WTC11 (cell line): ENCODE measurements around the gene EXOC6. TPM values are rescaled to one million over a fixed set of nuclear protein-coding genes. Genes with fewer than 3 reads are reported as not detected.

Experiments
- ATAC-seq: fragments of 200-7000 bp; cut with Tn5 transposase; 2 replicates; pipeline ENCODE4 v1.10.0; 2021; ENCODE audit warnings: mild to moderate bottlenecking, moderate library complexity
- CTCF ChIA-PET: fragments of 300-600 bp; sonication (Branson Sonifier 250); formaldehyde crosslinking; loops from one replicate; lab custom pipeline; 2021; ENCODE audit warnings: antibody characterized with exemption; lab: Charles Lee
- POLR2A ChIA-PET: fragments of 350-600 bp; sonication (Branson Sonifier 250); formaldehyde crosslinking; loops from one replicate; lab custom pipeline; 2021; ENCODE audit warnings: antibody characterized with exemption; lab: Charles Lee
- DNase-seq: peaks from one replicate; pipeline ENCODE4 v3.0.0; 2021; ENCODE audit warnings: low spot score
- H3K27ac Mint-ChIP-seq: 2 replicates; pipeline ENCODE4 v1.8.0; 2021; ENCODE audit warnings: mixed read lengths
- H3K27me3 Mint-ChIP-seq: 2 replicates; pipeline ENCODE4 v1.8.0; 2021; ENCODE audit warnings: low read depth, mild to moderate bottlenecking, moderate library complexity, mixed read lengths
- H3K36me3 Mint-ChIP-seq: 2 replicates; pipeline ENCODE4 v1.8.0; 2021; ENCODE audit warnings: mixed read lengths
- H3K4me1 Mint-ChIP-seq: 2 replicates; pipeline ENCODE4 v1.8.0; 2022; ENCODE audit warnings: mixed read lengths
- H3K4me3 Mint-ChIP-seq: 2 replicates; pipeline ENCODE4 v1.8.0; 2021; ENCODE audit warnings: mild to moderate bottlenecking, moderate library complexity, mixed read lengths
- H3K9me3 Mint-ChIP-seq: 2 replicates; pipeline ENCODE4 v1.8.0; 2021; ENCODE audit warnings: mixed read lengths
- ETV6 ChIP-seq: sonication (generic); formaldehyde crosslinking; IDR thresholded peaks from 2 replicates; pipeline ENCODE4 v1.8.1; 2022; ENCODE audit warnings: mild to moderate bottlenecking, missing genetic modification reagents
- JAZF1 ChIP-seq: fragments of 250-450 bp; sonication (Bioruptor Pico); IDR thresholded peaks from 2 replicates; pipeline ENCODE4 v1.9.0; 2021; ENCODE audit warnings: moderate library complexity, mild to moderate bottlenecking, inconsistent platforms
- MYBL2 ChIP-seq: sonication (generic); formaldehyde crosslinking; IDR thresholded peaks from 2 replicates; pipeline ENCODE4 v1.8.1; 2023; ENCODE audit warnings: mild to moderate bottlenecking, moderate library complexity, missing genetic modification reagents
- NR1H2 ChIP-seq: sonication (generic); formaldehyde crosslinking; IDR thresholded peaks from 2 replicates; pipeline ENCODE4 v1.9.0; 2021; ENCODE audit warnings: mild to moderate bottlenecking, moderate library complexity, missing genetic modification reagents
- NR3C1 ChIP-seq: sonication (generic); formaldehyde crosslinking; conservative IDR thresholded peaks from 2 replicates; pipeline ENCODE4 v1.8.1; 2023; ENCODE audit warnings: low read depth, mild to moderate bottlenecking, missing genetic modification reagents
- OVOL2 ChIP-seq: fragments of 250-450 bp; sonication (Bioruptor Pico); IDR thresholded peaks from 2 replicates; pipeline ENCODE4 v1.9.0; 2021; ENCODE audit warnings: mild to moderate bottlenecking, borderline replicate concordance
- SMAD4 ChIP-seq: sonication (generic); formaldehyde crosslinking; IDR thresholded peaks from 2 replicates; pipeline ENCODE4 v1.8.0; 2022; ENCODE audit warnings: mild to moderate bottlenecking, missing genetic modification reagents
- TEAD1 ChIP-seq: sonication (generic); formaldehyde crosslinking; IDR thresholded peaks from 2 replicates; pipeline ENCODE4 v1.8.0; 2022; ENCODE audit warnings: mild to moderate bottlenecking, missing genetic modification reagents
- TEAD4 ChIP-seq: sonication (generic); formaldehyde crosslinking; IDR thresholded peaks from 2 replicates; pipeline ENCODE4 v1.8.0; 2022; ENCODE audit warnings: mild to moderate bottlenecking, missing genetic modification reagents
- total RNA-seq: library from RNA; stranded (reverse); gene quantifications from 3 replicates; pipeline ENCODE4 v1.2.3, GENCODE V29; 2021
- TF ChIP-seq, protein P1 (sequence below): fragments of 250-450 bp; sonication (Bioruptor Pico); conservative IDR thresholded peaks from 2 replicates; pipeline ENCODE4 v1.9.0; 2021; ENCODE audit warnings: mild to moderate bottlenecking
- TF ChIP-seq, protein P2 (sequence below): sonication (generic); formaldehyde crosslinking; IDR thresholded peaks from 2 replicates; pipeline ENCODE4 v1.8.0; 2023; ENCODE audit warnings: missing genetic modification reagents, mild to moderate bottlenecking, borderline replicate concordance
- TF ChIP-seq, protein P3 (sequence below): sonication (generic); formaldehyde crosslinking; IDR thresholded peaks from 2 replicates; pipeline ENCODE4 v1.8.1; 2022; ENCODE audit warnings: low read depth, mild to moderate bottlenecking, moderate library complexity, missing genetic modification reagents, borderline replicate concordance
- TF ChIP-seq, protein P4 (sequence below): sonication (generic); formaldehyde crosslinking; IDR thresholded peaks from 2 replicates; pipeline ENCODE4 v1.8.1; 2023; ENCODE audit warnings: mild to moderate bottlenecking, missing genetic modification reagents, borderline replicate concordance
- TF ChIP-seq, protein P5 (sequence below): sonication (generic); formaldehyde crosslinking; IDR thresholded peaks from 2 replicates; pipeline ENCODE4 v1.8.1; 2022; ENCODE audit warnings: low read depth, missing genetic modification reagents, borderline replicate concordance
- TF ChIP-seq, protein P6 (sequence below): sonication (generic); formaldehyde crosslinking; IDR thresholded peaks from 2 replicates; pipeline ENCODE4 v1.8.0; 2022; ENCODE audit warnings: mild to moderate bottlenecking, missing genetic modification reagents

EXOC6 gene
- total RNA-seq, 1 experiment from 2014 or later: 5.0 TPM

DNA sequence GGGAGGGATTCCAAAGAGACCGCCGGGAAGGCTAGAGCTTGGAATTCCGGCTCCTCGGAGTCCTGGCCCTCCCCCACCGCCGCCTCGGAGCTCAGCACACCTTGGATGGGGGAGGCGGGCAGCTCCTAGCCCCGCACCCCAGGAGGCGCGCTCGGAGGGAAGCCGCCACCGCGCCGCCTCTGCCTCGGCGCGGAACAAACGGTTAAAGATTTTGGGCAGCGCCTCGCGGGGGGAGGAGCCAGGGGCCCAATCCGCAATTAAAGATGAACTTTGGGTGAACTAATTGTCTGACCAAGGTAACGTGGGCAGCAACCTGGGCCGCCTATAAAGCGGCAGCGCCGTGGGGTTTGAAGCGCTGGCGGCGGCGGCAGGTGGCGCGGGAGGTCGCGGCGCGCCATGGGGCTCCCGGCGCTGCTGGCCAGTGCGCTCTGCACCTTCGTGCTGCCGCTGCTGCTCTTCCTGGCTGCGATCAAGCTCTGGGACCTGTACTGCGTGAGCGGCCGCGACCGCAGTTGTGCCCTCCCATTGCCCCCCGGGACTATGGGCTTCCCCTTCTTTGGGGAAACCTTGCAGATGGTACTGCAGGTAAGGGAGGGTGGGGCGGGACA, 225.3 kb downstream of the EXOC6 start, which contains the start of gene CYP26A1 (continued):
- TF ChIP-seq TEAD1 (CRISPR knock-in tag) (0 out of 2 replicates have a peak, but pooled peaks have one; percentile 23), TEAD4 (no peak), ETV6 (0 out of 2 replicates have a peak, but pooled peaks have one; percentile 13), SMAD4 (CRISPR knock-in tag) (no peak), MYBL2 (CRISPR knock-in tag) (no peak), NR1H2 (CRISPR knock-in tag) (no peak), NR3C1 (CRISPR knock-in tag) (no peak)
- TF ChIP-seq, protein P1, sequence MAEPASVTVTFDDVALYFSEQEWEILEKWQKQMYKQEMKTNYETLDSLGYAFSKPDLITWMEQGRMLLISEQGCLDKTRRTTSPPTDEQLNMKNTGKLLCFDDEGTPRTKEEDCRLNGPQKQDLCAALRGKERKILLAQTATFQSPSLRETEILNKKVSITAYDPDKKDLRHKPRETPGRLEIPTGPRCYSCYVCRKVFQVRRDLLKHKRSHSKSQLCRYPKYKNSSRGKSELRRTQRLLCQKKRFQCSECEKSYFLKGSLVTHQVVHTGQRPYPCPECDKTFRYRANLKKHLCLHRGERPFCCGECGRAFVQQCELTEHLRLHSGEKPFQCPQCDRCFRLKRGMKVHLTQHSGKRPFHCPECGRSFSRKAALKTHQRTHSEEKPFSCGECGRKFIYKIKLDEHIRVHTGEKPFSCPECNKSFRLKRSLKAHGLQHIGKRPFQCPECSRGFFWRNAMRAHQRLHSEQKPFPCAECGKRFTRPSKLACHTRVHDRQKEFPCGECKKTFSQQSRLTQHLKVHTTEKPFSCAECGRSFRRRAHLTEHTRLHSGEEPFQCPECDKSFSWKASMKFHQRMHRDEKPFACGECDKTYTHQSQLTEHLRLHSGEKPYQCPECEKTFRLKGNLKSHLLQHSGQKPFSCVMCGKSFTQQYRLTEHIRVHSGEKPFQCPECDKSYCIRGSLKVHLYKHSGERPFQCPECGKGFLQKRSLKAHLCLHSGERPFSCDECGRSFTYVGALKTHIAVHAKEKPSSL (CRISPR knock-in tag): no peak
- TF ChIP-seq, protein P2, sequence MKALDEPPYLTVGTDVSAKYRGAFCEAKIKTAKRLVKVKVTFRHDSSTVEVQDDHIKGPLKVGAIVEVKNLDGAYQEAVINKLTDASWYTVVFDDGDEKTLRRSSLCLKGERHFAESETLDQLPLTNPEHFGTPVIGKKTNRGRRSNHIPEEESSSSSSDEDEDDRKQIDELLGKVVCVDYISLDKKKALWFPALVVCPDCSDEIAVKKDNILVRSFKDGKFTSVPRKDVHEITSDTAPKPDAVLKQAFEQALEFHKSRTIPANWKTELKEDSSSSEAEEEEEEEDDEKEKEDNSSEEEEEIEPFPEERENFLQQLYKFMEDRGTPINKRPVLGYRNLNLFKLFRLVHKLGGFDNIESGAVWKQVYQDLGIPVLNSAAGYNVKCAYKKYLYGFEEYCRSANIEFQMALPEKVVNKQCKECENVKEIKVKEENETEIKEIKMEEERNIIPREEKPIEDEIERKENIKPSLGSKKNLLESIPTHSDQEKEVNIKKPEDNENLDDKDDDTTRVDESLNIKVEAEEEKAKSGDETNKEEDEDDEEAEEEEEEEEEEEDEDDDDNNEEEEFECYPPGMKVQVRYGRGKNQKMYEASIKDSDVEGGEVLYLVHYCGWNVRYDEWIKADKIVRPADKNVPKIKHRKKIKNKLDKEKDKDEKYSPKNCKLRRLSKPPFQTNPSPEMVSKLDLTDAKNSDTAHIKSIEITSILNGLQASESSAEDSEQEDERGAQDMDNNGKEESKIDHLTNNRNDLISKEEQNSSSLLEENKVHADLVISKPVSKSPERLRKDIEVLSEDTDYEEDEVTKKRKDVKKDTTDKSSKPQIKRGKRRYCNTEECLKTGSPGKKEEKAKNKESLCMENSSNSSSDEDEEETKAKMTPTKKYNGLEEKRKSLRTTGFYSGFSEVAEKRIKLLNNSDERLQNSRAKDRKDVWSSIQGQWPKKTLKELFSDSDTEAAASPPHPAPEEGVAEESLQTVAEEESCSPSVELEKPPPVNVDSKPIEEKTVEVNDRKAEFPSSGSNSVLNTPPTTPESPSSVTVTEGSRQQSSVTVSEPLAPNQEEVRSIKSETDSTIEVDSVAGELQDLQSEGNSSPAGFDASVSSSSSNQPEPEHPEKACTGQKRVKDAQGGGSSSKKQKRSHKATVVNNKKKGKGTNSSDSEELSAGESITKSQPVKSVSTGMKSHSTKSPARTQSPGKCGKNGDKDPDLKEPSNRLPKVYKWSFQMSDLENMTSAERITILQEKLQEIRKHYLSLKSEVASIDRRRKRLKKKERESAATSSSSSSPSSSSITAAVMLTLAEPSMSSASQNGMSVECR (CRISPR knock-in tag): 0 out of 2 replicates have a peak, but pooled peaks have one; percentile 30
- TF ChIP-seq, protein P3, sequence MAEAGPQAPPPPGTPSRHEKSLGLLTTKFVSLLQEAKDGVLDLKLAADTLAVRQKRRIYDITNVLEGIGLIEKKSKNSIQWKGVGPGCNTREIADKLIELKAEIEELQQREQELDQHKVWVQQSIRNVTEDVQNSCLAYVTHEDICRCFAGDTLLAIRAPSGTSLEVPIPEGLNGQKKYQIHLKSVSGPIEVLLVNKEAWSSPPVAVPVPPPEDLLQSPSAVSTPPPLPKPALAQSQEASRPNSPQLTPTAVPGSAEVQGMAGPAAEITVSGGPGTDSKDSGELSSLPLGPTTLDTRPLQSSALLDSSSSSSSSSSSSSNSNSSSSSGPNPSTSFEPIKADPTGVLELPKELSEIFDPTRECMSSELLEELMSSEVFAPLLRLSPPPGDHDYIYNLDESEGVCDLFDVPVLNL (CRISPR knock-in tag): no peak

DNA sequence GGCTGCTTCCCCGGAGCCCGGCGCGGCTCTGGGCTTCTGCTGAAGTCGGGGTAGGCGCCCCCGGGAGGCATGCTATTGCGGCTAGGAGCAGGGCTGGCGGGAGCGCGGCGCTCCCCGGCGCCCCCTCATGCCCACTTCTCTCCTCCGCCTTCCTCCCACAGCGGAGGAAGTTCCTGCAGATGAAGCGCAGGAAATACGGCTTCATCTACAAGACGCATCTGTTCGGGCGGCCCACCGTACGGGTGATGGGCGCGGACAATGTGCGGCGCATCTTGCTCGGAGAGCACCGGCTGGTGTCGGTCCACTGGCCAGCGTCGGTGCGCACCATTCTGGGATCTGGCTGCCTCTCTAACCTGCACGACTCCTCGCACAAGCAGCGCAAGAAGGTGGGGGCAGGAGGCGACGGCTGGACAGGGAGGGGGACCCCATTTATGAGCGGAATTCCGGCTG, 225.9 kb downstream of the EXOC6 start:
- no peak overlapping the region for H3K27ac Mint-ChIP-seq
- H3K4me1 Mint-ChIP-seq: peaks cover 43% of the 10 kb centered on the region
- DNase-seq (peak; percentile 65), ATAC-seq (peak; percentile 23)
- H3K4me3 Mint-ChIP-seq: peak overlapping the region; percentile 89
- peaks cover 92% of the 10 kb centered on the region for H3K27me3 Mint-ChIP-seq
- no peaks in the 10 kb centered on the region for H3K36me3 Mint-ChIP-seq
- TF ChIP-seq, protein P4, sequence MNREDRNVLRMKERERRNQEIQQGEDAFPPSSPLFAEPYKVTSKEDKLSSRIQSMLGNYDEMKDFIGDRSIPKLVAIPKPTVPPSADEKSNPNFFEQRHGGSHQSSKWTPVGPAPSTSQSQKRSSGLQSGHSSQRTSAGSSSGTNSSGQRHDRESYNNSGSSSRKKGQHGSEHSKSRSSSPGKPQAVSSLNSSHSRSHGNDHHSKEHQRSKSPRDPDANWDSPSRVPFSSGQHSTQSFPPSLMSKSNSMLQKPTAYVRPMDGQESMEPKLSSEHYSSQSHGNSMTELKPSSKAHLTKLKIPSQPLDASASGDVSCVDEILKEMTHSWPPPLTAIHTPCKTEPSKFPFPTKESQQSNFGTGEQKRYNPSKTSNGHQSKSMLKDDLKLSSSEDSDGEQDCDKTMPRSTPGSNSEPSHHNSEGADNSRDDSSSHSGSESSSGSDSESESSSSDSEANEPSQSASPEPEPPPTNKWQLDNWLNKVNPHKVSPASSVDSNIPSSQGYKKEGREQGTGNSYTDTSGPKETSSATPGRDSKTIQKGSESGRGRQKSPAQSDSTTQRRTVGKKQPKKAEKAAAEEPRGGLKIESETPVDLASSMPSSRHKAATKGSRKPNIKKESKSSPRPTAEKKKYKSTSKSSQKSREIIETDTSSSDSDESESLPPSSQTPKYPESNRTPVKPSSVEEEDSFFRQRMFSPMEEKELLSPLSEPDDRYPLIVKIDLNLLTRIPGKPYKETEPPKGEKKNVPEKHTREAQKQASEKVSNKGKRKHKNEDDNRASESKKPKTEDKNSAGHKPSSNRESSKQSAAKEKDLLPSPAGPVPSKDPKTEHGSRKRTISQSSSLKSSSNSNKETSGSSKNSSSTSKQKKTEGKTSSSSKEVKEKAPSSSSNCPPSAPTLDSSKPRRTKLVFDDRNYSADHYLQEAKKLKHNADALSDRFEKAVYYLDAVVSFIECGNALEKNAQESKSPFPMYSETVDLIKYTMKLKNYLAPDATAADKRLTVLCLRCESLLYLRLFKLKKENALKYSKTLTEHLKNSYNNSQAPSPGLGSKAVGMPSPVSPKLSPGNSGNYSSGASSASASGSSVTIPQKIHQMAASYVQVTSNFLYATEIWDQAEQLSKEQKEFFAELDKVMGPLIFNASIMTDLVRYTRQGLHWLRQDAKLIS (CRISPR knock-in tag): no peak; the same call in 1 of the 2 replicates
- TF ChIP-seq OVOL2 (CRISPR knock-in tag) (no peak), JAZF1 (no peak), TEAD1 (CRISPR knock-in tag) (0 out of 2 replicates have a peak, but pooled peaks have one; percentile 2)
- TF ChIP-seq, protein P5, sequence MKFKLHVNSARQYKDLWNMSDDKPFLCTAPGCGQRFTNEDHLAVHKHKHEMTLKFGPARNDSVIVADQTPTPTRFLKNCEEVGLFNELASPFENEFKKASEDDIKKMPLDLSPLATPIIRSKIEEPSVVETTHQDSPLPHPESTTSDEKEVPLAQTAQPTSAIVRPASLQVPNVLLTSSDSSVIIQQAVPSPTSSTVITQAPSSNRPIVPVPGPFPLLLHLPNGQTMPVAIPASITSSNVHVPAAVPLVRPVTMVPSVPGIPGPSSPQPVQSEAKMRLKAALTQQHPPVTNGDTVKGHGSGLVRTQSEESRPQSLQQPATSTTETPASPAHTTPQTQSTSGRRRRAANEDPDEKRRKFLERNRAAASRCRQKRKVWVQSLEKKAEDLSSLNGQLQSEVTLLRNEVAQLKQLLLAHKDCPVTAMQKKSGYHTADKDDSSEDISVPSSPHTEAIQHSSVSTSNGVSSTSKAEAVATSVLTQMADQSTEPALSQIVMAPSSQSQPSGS (CRISPR knock-in tag): no peak
- TF ChIP-seq, protein P6, sequence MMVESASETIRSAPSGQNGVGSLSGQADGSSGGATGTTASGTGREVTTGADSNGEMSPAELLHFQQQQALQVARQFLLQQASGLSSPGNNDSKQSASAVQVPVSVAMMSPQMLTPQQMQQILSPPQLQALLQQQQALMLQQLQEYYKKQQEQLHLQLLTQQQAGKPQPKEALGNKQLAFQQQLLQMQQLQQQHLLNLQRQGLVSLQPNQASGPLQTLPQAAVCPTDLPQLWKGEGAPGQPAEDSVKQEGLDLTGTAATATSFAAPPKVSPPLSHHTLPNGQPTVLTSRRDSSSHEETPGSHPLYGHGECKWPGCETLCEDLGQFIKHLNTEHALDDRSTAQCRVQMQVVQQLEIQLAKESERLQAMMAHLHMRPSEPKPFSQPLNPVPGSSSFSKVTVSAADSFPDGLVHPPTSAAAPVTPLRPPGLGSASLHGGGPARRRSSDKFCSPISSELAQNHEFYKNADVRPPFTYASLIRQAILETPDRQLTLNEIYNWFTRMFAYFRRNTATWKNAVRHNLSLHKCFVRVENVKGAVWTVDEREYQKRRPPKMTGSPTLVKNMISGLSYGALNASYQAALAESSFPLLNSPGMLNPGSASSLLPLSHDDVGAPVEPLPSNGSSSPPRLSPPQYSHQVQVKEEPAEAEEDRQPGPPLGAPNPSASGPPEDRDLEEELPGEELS (CRISPR knock-in tag): no peak
- no peaks in the 10 kb centered on the region for H3K9me3 Mint-ChIP-seq
- CTCF ChIA-PET: interaction anchor here (1.0 to 7.1 kb wide), 4 partner anchors 10 to 279 kb away, joined by 3 to 106 read pairs (median 24); partner anchors contain the start of gene CYP26C1
- POLR2A ChIA-PET: interaction anchor here (1.1 kb wide), 1 partner anchor 10 kb away, joined by 3 read pairs; no protein-coding TSS in a partner anchor
